ENCODE results near the gene HSFX4.
"Not testable (repeated sequence)": the region's sequence is repeated elsewhere in the genome, so short reads cannot be mapped to it uniquely, and the experiment has no call there.

The HSFX4 gene

GRCh38 chrX:149927245-149927963, 2.0 kb upstream of the HSFX4 start:
- not testable (repeated sequence) for H3K9me3 ChIP-seq (ENCODE audit: insufficient read depth, low read length, severe bottlenecking); H2AFZ ChIP-seq (ENCODE audit: low read depth, low read length); H3K79me2 ChIP-seq (ENCODE audit: insufficient read depth, low read length); ATAC-seq (ENCODE audit: insufficient read depth, low read depth); H3K4me1 ChIP-seq (ENCODE audit: insufficient read depth, low read length); DNase-seq; H3K27me3 ChIP-seq (ENCODE audit: insufficient read depth, low read length, poor library complexity); H3K27ac ChIP-seq (ENCODE audit: low read length); H3K36me3 ChIP-seq (ENCODE audit: insufficient read depth, low read length); H3K4me3 ChIP-seq (ENCODE audit: low read depth in 1 of 2, low read length in 2 of 2); H3K9ac ChIP-seq (ENCODE audit: low read depth, low read length); H4K20me1 ChIP-seq (ENCODE audit: insufficient read depth, low read length); H3K4me2 ChIP-seq (ENCODE audit: insufficient read depth, low read length)

DNA sequence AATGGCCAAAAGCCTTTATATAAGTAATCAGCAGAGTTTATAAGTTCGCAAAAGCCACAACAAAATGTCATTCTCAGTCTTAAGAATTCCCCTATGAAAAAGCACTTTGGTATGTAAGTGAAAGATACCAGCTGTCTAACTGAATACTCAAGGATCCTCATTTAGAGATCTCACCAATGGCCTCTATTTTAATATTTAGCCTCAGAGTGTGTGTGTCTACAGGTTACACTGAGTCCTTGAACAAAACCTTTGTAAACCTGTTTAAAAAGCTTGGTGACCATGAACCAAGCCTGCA, 1.5 kb upstream of the HSFX4 start:
- not testable (repeated sequence) for H3K4me3 ChIP-seq (ENCODE audit: low read depth in 1 of 2, low read length in 2 of 2); H4K20me1 ChIP-seq (ENCODE audit: insufficient read depth, low read length); ATAC-seq (ENCODE audit: insufficient read depth, low read depth); H3K4me1 ChIP-seq (ENCODE audit: insufficient read depth, low read length); H3K79me2 ChIP-seq (ENCODE audit: insufficient read depth, low read length); H3K4me2 ChIP-seq (ENCODE audit: insufficient read depth, low read length); DNase-seq; H3K9ac ChIP-seq (ENCODE audit: low read depth, low read length); H3K9me3 ChIP-seq (ENCODE audit: insufficient read depth, low read length, severe bottlenecking); H3K36me3 ChIP-seq (ENCODE audit: insufficient read depth, low read length); H2AFZ ChIP-seq (ENCODE audit: low read depth, low read length); H3K27ac ChIP-seq (ENCODE audit: low read length); H3K27me3 ChIP-seq (ENCODE audit: insufficient read depth, low read length, poor library complexity)

DNA sequence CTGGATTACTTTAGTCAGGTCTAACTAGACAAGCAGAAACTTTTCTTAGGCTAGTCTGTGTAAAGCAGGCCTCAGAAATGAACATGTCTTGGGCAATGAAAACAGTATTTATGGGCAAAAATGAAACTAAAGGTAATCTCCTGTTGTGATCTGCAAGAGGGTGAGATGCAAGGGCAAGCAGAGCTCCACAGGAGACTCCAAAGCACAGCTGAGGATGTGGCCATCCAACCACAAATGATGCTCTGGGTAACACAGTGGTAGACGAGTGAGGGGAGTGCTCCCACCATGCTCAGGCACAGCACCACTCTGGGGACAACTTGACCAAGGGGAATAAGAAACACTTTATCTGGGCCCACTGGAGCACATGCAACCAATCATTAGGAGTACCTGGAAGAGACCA, 738 bp upstream of the HSFX4 start:
- not testable (repeated sequence) for H3K27me3 ChIP-seq (ENCODE audit: insufficient read depth, low read length, poor library complexity); DNase-seq; H2AFZ ChIP-seq (ENCODE audit: low read depth, low read length); H4K20me1 ChIP-seq (ENCODE audit: insufficient read depth, low read length); H3K9me3 ChIP-seq (ENCODE audit: insufficient read depth, low read length, severe bottlenecking); H3K9ac ChIP-seq (ENCODE audit: low read depth, low read length); H3K27ac ChIP-seq (ENCODE audit: low read length); H3K36me3 ChIP-seq (ENCODE audit: insufficient read depth, low read length); H3K4me2 ChIP-seq (ENCODE audit: insufficient read depth, low read length); H3K79me2 ChIP-seq (ENCODE audit: insufficient read depth, low read length); H3K4me1 ChIP-seq (ENCODE audit: insufficient read depth, low read length); H3K4me3 ChIP-seq (ENCODE audit: low read depth in 1 of 2, low read length in 2 of 2)
- peak; percentile 48; the same call in 1 of the 3 replicates for ATAC-seq (ENCODE audit: insufficient read depth, low read depth)

DNA sequence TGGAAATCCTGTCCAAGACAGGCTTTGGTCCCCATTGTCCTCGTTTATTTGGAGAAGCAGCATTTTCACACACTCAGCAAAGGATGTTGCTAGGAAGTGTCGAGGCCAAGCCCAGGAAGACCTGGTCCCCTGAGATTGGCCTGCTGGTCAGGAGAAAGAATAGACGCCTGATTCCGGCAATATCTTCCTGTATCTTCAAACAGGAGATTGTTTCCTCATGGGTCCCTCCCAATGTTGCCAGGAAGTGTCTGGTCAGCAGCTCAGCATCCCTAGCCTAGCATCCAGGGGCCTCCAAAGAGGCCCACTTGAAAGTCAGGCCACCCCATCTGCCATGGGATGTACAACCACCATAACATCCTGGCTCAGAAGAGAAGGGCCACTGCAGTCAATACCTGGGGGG, 2.0 kb downstream of the HSFX4 start:
- not testable (repeated sequence) for H3K9me3 ChIP-seq (ENCODE audit: insufficient read depth, low read length, severe bottlenecking); H2AFZ ChIP-seq (ENCODE audit: low read depth, low read length); H3K27me3 ChIP-seq (ENCODE audit: insufficient read depth, low read length, poor library complexity); H4K20me1 ChIP-seq (ENCODE audit: insufficient read depth, low read length); ATAC-seq (ENCODE audit: insufficient read depth, low read depth); H3K27ac ChIP-seq (ENCODE audit: low read length); DNase-seq; H3K4me1 ChIP-seq (ENCODE audit: insufficient read depth, low read length); H3K4me2 ChIP-seq (ENCODE audit: insufficient read depth, low read length); H3K79me2 ChIP-seq (ENCODE audit: insufficient read depth, low read length); H3K9ac ChIP-seq (ENCODE audit: low read depth, low read length); H3K4me3 ChIP-seq (ENCODE audit: low read depth in 1 of 2, low read length in 2 of 2); H3K36me3 ChIP-seq (ENCODE audit: insufficient read depth, low read length)

DNA sequence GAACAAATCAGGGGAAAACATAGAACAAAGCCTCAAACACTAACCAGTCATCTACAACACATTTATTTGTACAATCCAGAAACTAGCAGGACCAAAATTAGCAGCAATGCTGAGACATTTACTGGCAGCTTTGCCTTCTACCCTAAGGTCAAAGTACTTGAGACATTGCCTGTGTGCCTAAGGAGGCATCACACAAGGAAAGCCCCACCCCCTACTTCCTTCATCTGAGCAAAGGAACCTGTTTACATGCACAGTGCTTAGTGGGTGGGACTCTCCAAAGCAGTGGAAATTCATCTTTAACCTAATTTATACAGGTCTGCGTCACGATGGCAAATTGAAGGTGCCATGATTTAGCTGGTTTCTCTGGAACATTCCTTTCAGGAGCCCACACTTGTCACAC, 2.8 kb downstream of the HSFX4 start:
- not testable (repeated sequence) for H3K27ac ChIP-seq (ENCODE audit: low read length); H3K4me3 ChIP-seq (ENCODE audit: low read depth in 1 of 2, low read length in 2 of 2); DNase-seq; H3K79me2 ChIP-seq (ENCODE audit: insufficient read depth, low read length); H3K4me2 ChIP-seq (ENCODE audit: insufficient read depth, low read length); H3K36me3 ChIP-seq (ENCODE audit: insufficient read depth, low read length); H3K9me3 ChIP-seq (ENCODE audit: insufficient read depth, low read length, severe bottlenecking); H3K4me1 ChIP-seq (ENCODE audit: insufficient read depth, low read length); H3K27me3 ChIP-seq (ENCODE audit: insufficient read depth, low read length, poor library complexity); H2AFZ ChIP-seq (ENCODE audit: low read depth, low read length); H4K20me1 ChIP-seq (ENCODE audit: insufficient read depth, low read length); ATAC-seq (ENCODE audit: insufficient read depth, low read depth); H3K9ac ChIP-seq (ENCODE audit: low read depth, low read length)

DNA sequence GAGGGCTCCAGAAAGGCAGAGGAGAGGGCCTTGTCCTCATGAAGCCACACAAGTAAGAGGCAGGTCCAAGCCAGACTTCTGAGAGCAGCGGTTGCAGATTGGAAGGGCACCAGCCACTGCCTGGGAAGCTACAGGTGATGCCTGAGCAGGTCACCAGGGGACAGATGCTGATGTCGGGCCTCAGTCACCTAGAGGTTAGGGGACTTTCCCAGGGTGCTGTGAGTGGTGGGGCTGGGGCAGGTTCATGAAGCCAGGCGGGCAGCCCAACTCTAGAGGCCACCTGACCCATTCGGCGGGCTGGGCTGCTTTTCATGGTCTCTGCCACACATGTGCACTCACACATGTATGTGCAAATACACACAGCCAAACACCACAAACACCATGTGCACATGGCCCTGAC, 3.6 kb downstream of the HSFX4 start:
- not testable (repeated sequence) for H3K27me3 ChIP-seq (ENCODE audit: insufficient read depth, low read length, poor library complexity); H3K9ac ChIP-seq (ENCODE audit: low read depth, low read length); H2AFZ ChIP-seq (ENCODE audit: low read depth, low read length); H3K9me3 ChIP-seq (ENCODE audit: insufficient read depth, low read length, severe bottlenecking); H3K4me3 ChIP-seq (ENCODE audit: low read depth in 1 of 2, low read length in 2 of 2); H3K4me2 ChIP-seq (ENCODE audit: insufficient read depth, low read length); H3K4me1 ChIP-seq (ENCODE audit: insufficient read depth, low read length); H3K79me2 ChIP-seq (ENCODE audit: insufficient read depth, low read length); DNase-seq; ATAC-seq (ENCODE audit: insufficient read depth, low read depth); H4K20me1 ChIP-seq (ENCODE audit: insufficient read depth, low read length); H3K36me3 ChIP-seq (ENCODE audit: insufficient read depth, low read length); H3K27ac ChIP-seq (ENCODE audit: low read length)

DNA sequence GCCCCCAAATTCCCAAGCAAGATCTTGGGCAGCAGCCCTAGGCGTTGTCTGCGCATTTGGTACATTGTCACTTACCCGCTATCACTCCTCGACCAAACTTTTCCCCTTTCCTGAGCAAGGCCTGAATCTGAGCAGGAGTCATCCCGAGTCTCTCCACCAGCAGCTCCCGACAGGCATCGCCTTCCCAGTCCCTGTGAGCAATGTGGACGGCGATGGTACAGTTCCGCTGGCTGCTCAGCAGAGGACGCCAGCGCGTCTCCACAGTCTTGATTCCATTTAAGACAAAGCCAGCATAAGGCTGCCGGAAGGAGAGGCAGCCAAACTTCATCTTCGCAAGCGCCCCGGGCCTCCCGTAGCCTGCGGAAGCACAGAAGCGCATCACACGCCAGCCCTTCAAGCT, 4.2 kb downstream of the HSFX4 start:
- H3K27me3 ChIP-seq (ENCODE audit: insufficient read depth, low read length, poor library complexity); H3K27ac ChIP-seq (ENCODE audit: low read length); H3K9ac ChIP-seq (ENCODE audit: low read depth, low read length); H3K4me1 ChIP-seq (ENCODE audit: insufficient read depth, low read length); H3K4me3 ChIP-seq (ENCODE audit: low read depth in 1 of 2, low read length in 2 of 2); H2AFZ ChIP-seq (ENCODE audit: low read depth, low read length); ATAC-seq (ENCODE audit: insufficient read depth, low read depth); DNase-seq; H4K20me1 ChIP-seq (ENCODE audit: insufficient read depth, low read length); H3K9me3 ChIP-seq (ENCODE audit: insufficient read depth, low read length, severe bottlenecking); H3K4me2 ChIP-seq (ENCODE audit: insufficient read depth, low read length); H3K36me3 ChIP-seq (ENCODE audit: insufficient read depth, low read length): not testable (repeated sequence)
- H3K79me2 ChIP-seq (ENCODE audit: insufficient read depth, low read length): peaks cover 13% of the 10 kb centered on the region

GRCh38 chrX:149937328-149937727, 8.0 kb downstream of the HSFX4 start:
- Histone ChIP-seq H3K4me3 (ENCODE audit: low read depth in 1 of 2, low read length in 2 of 2) (peak overlapping the region; percentile 73 to 78; a peak in 3 of 4 replicates), H3K79me2 (ENCODE audit: insufficient read depth, low read length) (peaks cover 13% of the 10 kb centered on the region), H3K4me1 (ENCODE audit: insufficient read depth, low read length) (peaks cover 15% of the 10 kb centered on the region), H3K27ac (ENCODE audit: low read length) (peak overlapping the region; percentile 82), H3K4me2 (ENCODE audit: insufficient read depth, low read length) (peak overlapping the region; percentile 89), H3K9ac (ENCODE audit: low read depth, low read length) (peak overlapping the region; percentile 80)
- H2AFZ ChIP-seq (ENCODE audit: low read depth, low read length); H3K27me3 ChIP-seq (ENCODE audit: insufficient read depth, low read length, poor library complexity); H3K36me3 ChIP-seq (ENCODE audit: insufficient read depth, low read length); H3K9me3 ChIP-seq (ENCODE audit: insufficient read depth, low read length, severe bottlenecking); ATAC-seq (ENCODE audit: insufficient read depth, low read depth); DNase-seq; H4K20me1 ChIP-seq (ENCODE audit: insufficient read depth, low read length): not testable (repeated sequence)

Measured in DND-41 (cell line).